Measurements from ENCODE around the gene KIF1B.

The KIF1B gene

GRCh38 chr1:10398734-10399443, 188.5 kb downstream of the KIF1B start, which contains the start of gene PGD (continued):
- peak; percentile 96 for TF ChIP-seq ZNF692 (tag by site-specific recombination; IDR thresholded peaks at IDR 0.05)
- peak; percentile 86 for TF ChIP-seq KLF9 (tag by site-specific recombination; IDR thresholded peaks at IDR 0.05; ENCODE audit: low read depth)
- no peak for TF ChIP-seq ZNF623 (tag by site-specific recombination; IDR thresholded peaks at IDR 0.05)
- TF ChIP-seq ZNF561 (tag by site-specific recombination; IDR thresholded peaks at IDR 0.05; ENCODE audit: borderline replicate concordance) = peak; percentile 59; the same call in 1 of the 2 replicates
- TF ChIP-seq OVOL3 (tag by site-specific recombination; IDR thresholded peaks at IDR 0.05) = peak; percentile 19; the same call in 1 of the 2 replicates
- TF ChIP-seq ZFHX2 (tag by site-specific recombination; conservative IDR thresholded peaks at IDR 0.05) = peak; percentile 93
- TF ChIP-seq ZFP69B (tag by site-specific recombination; IDR thresholded peaks at IDR 0.05) = peak; percentile 87
- TF ChIP-seq ZNF121 (tag by site-specific recombination; IDR thresholded peaks at IDR 0.05) = peak; percentile 83
- TF ChIP-seq PRDM10 (tag by site-specific recombination; IDR thresholded peaks at IDR 0.05) = peak; percentile 76
- TF ChIP-seq ZBTB10 (tag by site-specific recombination; IDR thresholded peaks at IDR 0.05) = 0 out of 2 replicates have a peak, but pooled peaks have one; percentile 21
- TF ChIP-seq SETDB1 (IDR thresholded peaks at IDR 0.05; ENCODE audit: insufficient read length, low read length) = peak; percentile 23
- no peak for TF ChIP-seq ZNF211 (tag by site-specific recombination; IDR thresholded peaks at IDR 0.05; ENCODE audit: low read depth)
- TF ChIP-seq, protein P1, sequence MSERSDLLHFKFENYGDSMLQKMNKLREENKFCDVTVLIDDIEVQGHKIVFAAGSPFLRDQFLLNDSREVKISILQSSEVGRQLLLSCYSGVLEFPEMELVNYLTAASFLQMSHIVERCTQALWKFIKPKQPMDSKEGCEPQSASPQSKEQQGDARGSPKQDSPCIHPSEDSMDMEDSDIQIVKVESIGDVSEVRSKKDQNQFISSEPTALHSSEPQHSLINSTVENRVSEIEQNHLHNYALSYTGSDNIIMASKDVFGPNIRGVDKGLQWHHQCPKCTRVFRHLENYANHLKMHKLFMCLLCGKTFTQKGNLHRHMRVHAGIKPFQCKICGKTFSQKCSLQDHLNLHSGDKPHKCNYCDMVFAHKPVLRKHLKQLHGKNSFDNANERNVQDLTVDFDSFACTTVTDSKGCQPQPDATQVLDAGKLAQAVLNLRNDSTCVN (tag by site-specific recombination; optimal IDR thresholded peaks at IDR 0.05) = peak; percentile 99
- TF ChIP-seq ZBTB1 (tag by site-specific recombination; IDR thresholded peaks at IDR 0.05) = peak; percentile 79; the same call in 1 of the 2 replicates
- TF ChIP-seq, protein P2, sequence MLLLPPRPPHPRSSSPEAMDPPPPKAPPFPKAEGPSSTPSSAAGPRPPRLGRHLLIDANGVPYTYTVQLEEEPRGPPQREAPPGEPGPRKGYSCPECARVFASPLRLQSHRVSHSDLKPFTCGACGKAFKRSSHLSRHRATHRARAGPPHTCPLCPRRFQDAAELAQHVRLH (tag by site-specific recombination; IDR thresholded peaks at IDR 0.05) = 0 out of 2 replicates have a peak, but pooled peaks have one; percentile 25
- peak; percentile 96 for TF ChIP-seq ZFP37 (tag by site-specific recombination; IDR thresholded peaks at IDR 0.05)
- TF ChIP-seq BCL11A (tag by site-specific recombination; IDR thresholded peaks at IDR 0.05; ENCODE audit: low read depth) = no peak; the same call in 1 of the 2 replicates
- peak; percentile 68 for TF ChIP-seq PBX3 (CRISPR knock-in tag; IDR thresholded peaks at IDR 0.05)
- 0 out of 2 replicates have a peak, but pooled peaks have one; percentile 13 for TF ChIP-seq HOXD13 (CRISPR knock-in tag; IDR thresholded peaks at IDR 0.05; ENCODE audit: borderline replicate concordance)
- TF ChIP-seq INSM2 (tag by site-specific recombination; IDR thresholded peaks at IDR 0.05) = peak; percentile 20; the same call in 1 of the 2 replicates
- TF ChIP-seq ZNF335 (tag by site-specific recombination; conservative IDR thresholded peaks at IDR 0.05) = peak; percentile 94
- TF ChIP-seq, protein P3, sequence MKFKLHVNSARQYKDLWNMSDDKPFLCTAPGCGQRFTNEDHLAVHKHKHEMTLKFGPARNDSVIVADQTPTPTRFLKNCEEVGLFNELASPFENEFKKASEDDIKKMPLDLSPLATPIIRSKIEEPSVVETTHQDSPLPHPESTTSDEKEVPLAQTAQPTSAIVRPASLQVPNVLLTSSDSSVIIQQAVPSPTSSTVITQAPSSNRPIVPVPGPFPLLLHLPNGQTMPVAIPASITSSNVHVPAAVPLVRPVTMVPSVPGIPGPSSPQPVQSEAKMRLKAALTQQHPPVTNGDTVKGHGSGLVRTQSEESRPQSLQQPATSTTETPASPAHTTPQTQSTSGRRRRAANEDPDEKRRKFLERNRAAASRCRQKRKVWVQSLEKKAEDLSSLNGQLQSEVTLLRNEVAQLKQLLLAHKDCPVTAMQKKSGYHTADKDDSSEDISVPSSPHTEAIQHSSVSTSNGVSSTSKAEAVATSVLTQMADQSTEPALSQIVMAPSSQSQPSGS (tag by site-specific recombination; IDR thresholded peaks at IDR 0.05; ENCODE audit: low read depth) = 0 out of 2 replicates have a peak, but pooled peaks have one; percentile 4
- TF ChIP-seq ZNF660 (tag by site-specific recombination; IDR thresholded peaks at IDR 0.05) = peak; percentile 52
- peak; percentile 73 for TF ChIP-seq KLF1 (tag by site-specific recombination; IDR thresholded peaks at IDR 0.05)
